K562 (cell line): ENCODE data around the gene CCL22. TPM values are rescaled to one million over a fixed set of nuclear protein-coding genes. Genes with fewer than 3 reads are reported as not detected.

Experiments
- C11orf30 ChIP-seq: fragments of 450-650 bp; IDR thresholded peaks from 2 replicates; pipeline ENCODE4 v1.6.1; 2016; ENCODE audit warnings: low read depth, mild to moderate bottlenecking
- MTF1 ChIP-seq: fragments of 250-450 bp; sonication (Bioruptor Pico); IDR thresholded peaks from 2 replicates; pipeline ENCODE4 v1.9.0; 2021; ENCODE audit warnings: moderate library complexity, mild to moderate bottlenecking, inconsistent platforms, borderline replicate concordance
- NBN ChIP-seq: fragments of 450-650 bp; IDR thresholded peaks from 2 replicates; pipeline ENCODE4 v1.6.1; 2016; ENCODE audit warnings: low read depth, mild to moderate bottlenecking
- PURB ChIP-seq: sonication (generic); formaldehyde crosslinking; IDR thresholded peaks from 2 replicates; pipeline ENCODE4 v1.9.0; 2021; ENCODE audit warnings: low read depth, mild to moderate bottlenecking, missing genetic modification reagents
- ZNF316 ChIP-seq: fragments of 450-650 bp; IDR thresholded peaks from 2 replicates; pipeline ENCODE4 v1.6.1; 2016
- ZNF431 ChIP-seq: sonication (generic); formaldehyde crosslinking; IDR thresholded peaks from 2 replicates; pipeline ENCODE4 v1.8.0; 2022; ENCODE audit warnings: mild to moderate bottlenecking, missing genetic modification reagents
- ZNF57 ChIP-seq: fragments of 450-650 bp; formaldehyde crosslinking; IDR thresholded peaks from 2 replicates; pipeline ENCODE4 v1.4.0; 2020; ENCODE audit warnings: mild to moderate bottlenecking, moderate library complexity
- ZNF778 ChIP-seq: fragments of 450-650 bp; formaldehyde crosslinking; IDR thresholded peaks from 2 replicates; pipeline ENCODE4 v1.4.0; 2020; ENCODE audit warnings: mild to moderate bottlenecking, moderate library complexity
- polyA plus RNA-seq, 8 experiments: library from polyadenylated mRNA; depleted of rRNA in 4 of 8; stranded (reverse) in 5 of 8; unstranded in 3 of 8; fragments of >200 nt; fragmentation: Nextera tagmentation in 2 of 8; fragmentation: Illumina TruSeq in 1 of 8; extraction: Ambion mirVana in 2 of 8; extraction: Trizol in 1 of 8; gene quantifications; 2 replicates each; pipeline versions ENCODE4 v1.2.1 to v1.2.3, GENCODE V29; 2011 to 2014; ENCODE audit warnings: inconsistent platforms in 1 of 8, missing spikeins in 1 of 8
- total RNA-seq, 7 experiments: library from RNA; depleted of rRNA in 6 of 7; stranded (reverse); fragments of >200 nt in 6 of 7; fragmentation: Illumina TruSeq in 2 of 7; extraction: Trizol in 2 of 7; gene quantifications; 2 replicates each; pipeline versions ENCODE4 v1.2.1 to v1.2.3, GENCODE V29; 2011 to 2021; ENCODE audit warnings: low replicate concordance in 1 of 7
- TF ChIP-seq, protein P1 (sequence below): sonication (generic); formaldehyde crosslinking; IDR thresholded peaks from 2 replicates; pipeline ENCODE4 v1.8.1; 2023; ENCODE audit warnings: mild to moderate bottlenecking, missing genetic modification reagents
- TF ChIP-seq, protein P2 (sequence below): IDR thresholded peaks from 2 replicates; pipeline ENCODE4 v1.6.1; 2012; ENCODE audit warnings: low read depth, low read length, improper control_type of control experiment, borderline replicate concordance
- TF ChIP-seq, protein P3 (sequence below): IDR thresholded peaks from 2 replicates; pipeline ENCODE4 v1.6.1; 2014; ENCODE audit warnings: antibody characterized with exemption

CCL22 gene
- total and polyA plus RNA-seq, 9 of the 15 experiments (the other 6 are each of a cell fraction or from before 2014, with no cell fraction given), result 0.04 to 0.29 (median 0.06) TPM; not detected in 5

DNA sequence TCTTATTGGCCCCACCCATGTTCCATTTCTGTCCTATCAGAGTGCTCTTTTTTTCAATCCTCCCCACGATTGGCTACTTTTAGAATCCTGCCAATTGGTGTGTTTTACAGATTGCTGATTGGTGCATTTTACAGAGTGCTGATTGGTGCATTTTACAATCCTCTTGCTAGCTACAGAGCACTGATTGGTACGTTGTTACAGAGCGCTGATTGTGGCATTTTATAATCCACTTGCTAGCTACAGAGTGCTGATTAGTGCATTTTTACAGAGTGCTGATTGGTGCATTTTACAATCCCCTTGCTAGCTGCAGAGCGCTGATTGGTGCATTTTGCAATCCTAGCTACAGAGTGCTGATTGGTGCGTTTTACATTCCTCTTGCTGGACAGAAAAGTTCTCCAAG lies 36.4 kb downstream of the CCL22 start (continued):
- TF ChIP-seq, protein P1, sequence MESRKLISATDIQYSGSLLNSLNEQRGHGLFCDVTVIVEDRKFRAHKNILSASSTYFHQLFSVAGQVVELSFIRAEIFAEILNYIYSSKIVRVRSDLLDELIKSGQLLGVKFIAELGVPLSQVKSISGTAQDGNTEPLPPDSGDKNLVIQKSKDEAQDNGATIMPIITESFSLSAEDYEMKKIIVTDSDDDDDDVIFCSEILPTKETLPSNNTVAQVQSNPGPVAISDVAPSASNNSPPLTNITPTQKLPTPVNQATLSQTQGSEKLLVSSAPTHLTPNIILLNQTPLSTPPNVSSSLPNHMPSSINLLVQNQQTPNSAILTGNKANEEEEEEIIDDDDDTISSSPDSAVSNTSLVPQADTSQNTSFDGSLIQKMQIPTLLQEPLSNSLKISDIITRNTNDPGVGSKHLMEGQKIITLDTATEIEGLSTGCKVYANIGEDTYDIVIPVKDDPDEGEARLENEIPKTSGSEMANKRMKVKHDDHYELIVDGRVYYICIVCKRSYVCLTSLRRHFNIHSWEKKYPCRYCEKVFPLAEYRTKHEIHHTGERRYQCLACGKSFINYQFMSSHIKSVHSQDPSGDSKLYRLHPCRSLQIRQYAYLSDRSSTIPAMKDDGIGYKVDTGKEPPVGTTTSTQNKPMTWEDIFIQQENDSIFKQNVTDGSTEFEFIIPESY (CRISPR knock-in tag), result no peak
- TF ChIP-seq MTF1 (CRISPR knock-in tag), result no peak
- TF ChIP-seq NBN, result no peak
- peak; percentile 82 for TF ChIP-seq ZNF316
- TF ChIP-seq, protein P2, sequence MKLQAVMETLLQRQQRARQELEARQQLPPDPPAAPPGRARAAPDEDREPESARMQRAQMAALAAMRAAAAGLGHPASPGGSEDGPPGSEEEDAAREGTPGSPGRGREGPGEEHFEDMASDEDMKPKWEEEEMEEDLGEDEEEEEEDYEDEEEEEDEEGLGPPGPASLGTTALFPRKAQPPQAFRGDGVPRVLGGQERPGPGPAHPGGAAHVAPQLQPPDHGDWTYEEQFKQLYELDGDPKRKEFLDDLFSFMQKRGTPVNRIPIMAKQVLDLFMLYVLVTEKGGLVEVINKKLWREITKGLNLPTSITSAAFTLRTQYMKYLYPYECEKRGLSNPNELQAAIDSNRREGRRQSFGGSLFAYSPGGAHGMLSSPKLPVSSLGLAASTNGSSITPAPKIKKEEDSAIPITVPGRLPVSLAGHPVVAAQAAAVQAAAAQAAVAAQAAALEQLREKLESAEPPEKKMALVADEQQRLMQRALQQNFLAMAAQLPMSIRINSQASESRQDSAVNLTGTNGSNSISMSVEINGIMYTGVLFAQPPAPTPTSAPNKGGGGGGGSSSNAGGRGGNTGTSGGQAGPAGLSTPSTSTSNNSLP, result no peak
- no peak for TF ChIP-seq ZNF57 (CRISPR knock-in tag)
- no peak for TF ChIP-seq PURB (CRISPR knock-in tag)
- TF ChIP-seq C11orf30, result peak; percentile 59
- TF ChIP-seq ZNF431, result no peak
- TF ChIP-seq, protein P3, sequence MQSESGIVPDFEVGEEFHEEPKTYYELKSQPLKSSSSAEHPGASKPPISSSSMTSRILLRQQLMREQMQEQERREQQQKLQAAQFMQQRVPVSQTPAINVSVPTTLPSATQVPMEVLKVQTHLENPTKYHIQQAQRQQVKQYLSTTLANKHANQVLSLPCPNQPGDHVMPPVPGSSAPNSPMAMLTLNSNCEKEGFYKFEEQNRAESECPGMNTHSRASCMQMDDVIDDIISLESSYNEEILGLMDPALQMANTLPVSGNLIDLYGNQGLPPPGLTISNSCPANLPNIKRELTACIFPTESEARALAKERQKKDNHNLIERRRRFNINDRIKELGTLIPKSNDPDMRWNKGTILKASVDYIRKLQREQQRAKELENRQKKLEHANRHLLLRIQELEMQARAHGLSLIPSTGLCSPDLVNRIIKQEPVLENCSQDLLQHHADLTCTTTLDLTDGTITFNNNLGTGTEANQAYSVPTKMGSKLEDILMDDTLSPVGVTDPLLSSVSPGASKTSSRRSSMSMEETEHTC, result no peak
- TF ChIP-seq ZNF778 (CRISPR knock-in tag), result no peak
